CD4-positive, alpha-beta T cell (primary cell): ENCODE data around the gene LBHD1. TPM values are rescaled to one million over a fixed set of nuclear protein-coding genes. Genes with fewer than 3 reads are reported as not detected.

Source experiments
- ATAC-seq: fragments of 200-7000 bp; cut with Tn5 transposase; one replicate; pipeline ENCODE4 v1.10.0; 2022; ENCODE audit warnings: mild to moderate bottlenecking; ENCODE audit not compliant: poor library complexity
- CTCF ChIA-PET: fragments of 350-600 bp; sonication (Branson Sonifier 250); formaldehyde crosslinking; loops from one replicate; lab custom pipeline; 2021; ENCODE audit warnings: antibody characterized with exemption, inconsistent platforms; lab: Charles Lee
- POLR2A ChIA-PET: fragments of 350-600 bp; sonication (Branson Sonifier 250); formaldehyde crosslinking; loops from one replicate; lab custom pipeline; 2021; ENCODE audit warnings: antibody characterized with exemption, inconsistent platforms; lab: Charles Lee
- DNase-seq, 14 experiments: peaks; one replicate each; pipeline ENCODE4 v3.0.0-alpha.2; 2013 to 2020; ENCODE audit warnings: mixed read lengths in 2 of 14
- H3K27ac ChIP-seq, 2 donors: one replicate each; pipeline versions ENCODE4 v1.5.1 to v1.7.0; 2013; ENCODE audit warnings: low read length in 2 of 2, low read depth in 1 of 2, mild to moderate bottlenecking in 1 of 2
- H3K27me3 ChIP-seq, 2 experiments: 1 replicate in 1 of 2; 2 replicates in 1 of 2; pipeline versions ENCODE4 v1.6.1 to v1.7.0; 2013; ENCODE audit warnings: low read length in 2 of 2, control low read depth in 1 of 2, mild to moderate bottlenecking in 1 of 2, moderate library complexity in 1 of 2; ENCODE audit not compliant: insufficient read depth in 2 of 2, control insufficient read depth in 1 of 2
- H3K36me3 ChIP-seq: one replicate; pipeline ENCODE4 v1.6.1; 2013; ENCODE audit warnings: low read length, control low read depth; ENCODE audit not compliant: insufficient read depth
- H3K4me1 ChIP-seq: one replicate; pipeline ENCODE4 v1.6.1; 2013; ENCODE audit warnings: low read length, control low read depth; ENCODE audit not compliant: insufficient read depth
- H3K4me3 ChIP-seq: one replicate; pipeline ENCODE4 v1.5.1; 2013; ENCODE audit warnings: mild to moderate bottlenecking, low read length, moderate library complexity
- H3K9me3 ChIP-seq, 2 experiments: 1 replicate in 1 of 2; 2 replicates in 1 of 2; pipeline versions ENCODE4 v1.6.1 to v1.7.0; 2013; ENCODE audit warnings: low read length in 2 of 2, mild to moderate bottlenecking in 2 of 2, control low read depth in 1 of 2, moderate library complexity in 1 of 2; ENCODE audit not compliant: control insufficient read depth in 1 of 2, insufficient read depth in 1 of 2
- H3K27ac Mint-ChIP-seq: one replicate; pipeline ENCODE4 v1.8.0; 2020; ENCODE audit warnings: mixed read lengths
- H3K27me3 Mint-ChIP-seq: one replicate; pipeline ENCODE4 v1.8.0; 2021; ENCODE audit warnings: mixed read lengths
- H3K36me3 Mint-ChIP-seq: one replicate; pipeline ENCODE4 v1.8.0; 2021; ENCODE audit warnings: low read depth, mixed read lengths
- H3K4me1 Mint-ChIP-seq: one replicate; pipeline ENCODE4 v1.8.0; 2021; ENCODE audit warnings: low read depth, mixed read lengths
- H3K4me3 Mint-ChIP-seq: one replicate; pipeline ENCODE4 v1.8.0; 2020; ENCODE audit warnings: mild to moderate bottlenecking, mixed read lengths
- H3K9me3 Mint-ChIP-seq: one replicate; pipeline ENCODE4 v1.8.0; 2020; ENCODE audit warnings: mixed read lengths
- CTCF ChIP-seq: fragments of 200-600 bp; IDR thresholded peaks from one replicate; pipeline ENCODE4 v1.8.0; 2022; ENCODE audit warnings: antibody characterized with exemption, mild to moderate bottlenecking
- intact Hi-C, 2 experiments: fragments of 100-400 bp; cut with DNase I in 1 of 2; cut with micrococcal nuclease in 1 of 2; formaldehyde crosslinking; loops; one replicate each; pipeline versions ENCODE4 v1.15.1 to v1.9.0; 2023 to 2025; cut with DNase I, micrococcal nuclease
- total RNA-seq, 174 experiments: library from RNA in 2 of 174; stranded (reverse) in 2 of 174; gene quantifications; one replicate each; pipeline ENCODE4 v1.2.3 and lab custom pipeline; 2021 to 2026

LBHD1 gene
- total RNA-seq, 2 experiments from 2014 or later, result 10.4 to 10.5 TPM

DNA sequence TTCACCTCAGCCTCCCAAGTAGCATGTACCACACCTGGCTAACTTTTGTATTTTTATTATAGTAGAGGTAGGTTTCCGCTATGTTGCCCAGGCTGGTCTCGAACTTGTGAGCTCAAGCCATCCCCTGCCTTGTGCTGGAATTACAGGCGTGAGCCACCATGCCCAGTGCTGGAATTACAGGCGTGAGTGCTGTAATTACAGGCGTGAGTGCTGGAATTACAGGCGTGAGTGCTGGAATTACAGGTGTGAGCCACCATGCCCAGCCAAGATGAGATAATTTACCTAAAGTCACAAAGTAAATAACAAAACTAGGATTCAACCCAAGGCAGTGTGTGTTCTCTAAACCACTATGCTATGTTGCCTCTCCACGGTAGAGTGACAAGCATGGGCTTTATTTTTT is 10.5 kb upstream of the LBHD1 start:
- no peak overlapping the region for H3K4me3 Mint-ChIP-seq
- no peaks in the 10 kb centered on the region for H3K9me3 Mint-ChIP-seq
- peaks cover 18% of the 10 kb centered on the region for H3K36me3 Mint-ChIP-seq
- CTCF ChIA-PET, result interaction anchor here (2.7 kb wide), 1 partner anchor 11 kb away, joined by 8 read pairs; the partner anchor contains the start of genes LBHD1 and UQCC3
- Histone ChIP-seq H3K27me3 (peaks cover 5 to 6% of the 10 kb centered on the region in 2 experiments), H3K27ac (no peak overlapping the region), H3K36me3 (peaks cover 8% of the 10 kb centered on the region), H3K9me3 (no peaks in the 10 kb centered on the region), H3K4me1 (peaks cover 23% of the 10 kb centered on the region), H3K4me3 (no peak overlapping the region)
- peaks cover 7% of the 10 kb centered on the region for H3K27me3 Mint-ChIP-seq
- POLR2A ChIA-PET, result no interaction called here
- H3K4me1 Mint-ChIP-seq, result peaks cover 23% of the 10 kb centered on the region
- no peak overlapping the region for H3K27ac Mint-ChIP-seq
- ATAC-seq (no peak), DNase-seq (no peak)
- no peak for TF ChIP-seq CTCF
- intact Hi-C loops, result no loop called here

DNA sequence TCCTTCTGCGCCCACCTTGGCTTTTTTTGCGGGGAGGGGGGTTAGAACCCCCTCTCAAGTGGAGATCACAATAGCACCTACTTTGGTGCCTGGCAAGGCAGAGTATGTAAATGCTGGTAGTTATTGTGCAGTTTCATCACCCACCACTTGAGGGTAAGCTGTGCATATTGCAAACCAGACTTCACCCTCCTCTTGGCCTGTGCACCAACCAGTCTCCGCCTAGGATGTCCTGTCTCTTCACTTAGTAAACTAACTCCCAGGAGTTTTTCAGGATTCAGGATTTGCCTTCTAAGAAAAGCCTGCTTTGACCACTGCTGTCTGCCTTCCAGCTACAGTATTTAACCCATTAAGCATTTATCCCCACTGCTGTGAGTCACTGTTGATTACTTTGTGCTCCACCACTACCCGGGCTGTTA is 8.8 kb upstream of the LBHD1 start:
- H3K36me3 ChIP-seq, result peaks cover 23% of the 10 kb centered on the region
- Mint-ChIP-seq H3K4me1 (peaks cover 37% of the 10 kb centered on the region), H3K27ac (peak overlapping the region; percentile 87), H3K36me3 (peaks cover 33% of the 10 kb centered on the region), H3K4me3 (peak overlapping the region; percentile 92), H3K9me3 (no peaks in the 10 kb centered on the region), H3K27me3 (no peaks in the 10 kb centered on the region)
- no peak overlapping the region for H3K27ac ChIP-seq
- ChIA-PET CTCF (interaction anchor here (0.6 to 2.7 kb wide), 15 partner anchors 8 to 256 kb away, joined by 3 to 12 read pairs (median 5); partner anchors contain the start of genes C11orf98, CSKMT, LBHD1 and LRRN4CL), POLR2A (interaction anchor here (0.7 to 3.8 kb wide), 13 partner anchors 9 to 160 kb away, joined by 3 to 43 read pairs (median 5); partner anchors contain the start of genes AHNAK, C11orf98, CSKMT and GANAB)
- no peaks in the 10 kb centered on the region for H3K27me3 ChIP-seq
- H3K9me3 ChIP-seq, result no peaks in the 10 kb centered on the region
- H3K4me3 ChIP-seq, result no peak overlapping the region
- intact Hi-C loops, result no loop called here
- TF ChIP-seq CTCF, result peak; percentile 28
- peaks cover 33% of the 10 kb centered on the region for H3K4me1 ChIP-seq
- DNase-seq (peak in 12 of 14 experiments; percentile 9 to 78 (median 18)), ATAC-seq (peak; percentile 77)

GRCh38 chr11:62678770-62679696 is 7.0 kb upstream of the LBHD1 start, which contains the start of gene UBXN1:
UBXN1 (minus strand) TSS chr11:62679073; CDS start chr11:62678923, 150 bp downstream.
- peak within 1 kb of the TSS; percentile 100 for H3K4me3 ChIP-seq
- Mint-ChIP-seq H3K27me3 (no peaks in the 10 kb centered on the region), H3K9me3 (no peaks in the 10 kb centered on the region), H3K27ac (peak within 1 kb of the TSS; percentile 87), H3K36me3 (peaks cover 38% of the 10 kb centered on the region), H3K4me1 (peaks cover 46% of the 10 kb centered on the region), H3K4me3 (peak within 1 kb of the TSS; percentile 91)
- TF ChIP-seq CTCF, result no peak
- no peaks in the 10 kb centered on the region for H3K9me3 ChIP-seq
- peaks cover 33% of the 10 kb centered on the region for H3K4me1 ChIP-seq
- intact Hi-C loops, result loop anchor here in 1 of 2 experiments (1.0 kb wide), 1 partner anchor 27 kb away; no protein-coding TSS in a partner anchor
- H3K27ac ChIP-seq, result peak within 1 kb of the TSS; percentile 97
- DNase-seq (peak; percentile 68 to 93 (median 76)), ATAC-seq (peak; percentile 84)
- peaks cover 33% of the 10 kb centered on the region for H3K36me3 ChIP-seq
- CTCF ChIA-PET, result interaction anchor here (0.6 to 2.1 kb wide), 3 partner anchors 14 to 87 kb away, joined by 3 to 7 read pairs (median 4); partner anchors contain the start of genes C11orf98, CSKMT and TUT1
- H3K27me3 ChIP-seq, result no peaks in the 10 kb centered on the region
- POLR2A ChIA-PET, result interaction anchor here (0.6 to 3.8 kb wide), 10 partner anchors 14 to 202 kb away, joined by 3 to 43 read pairs (median 4); partner anchors contain the start of genes BSCL2, C11orf98, CSKMT and EEF1G
